ENCODE data around the gene ROBO1. TPM values are rescaled to one million over a fixed set of nuclear protein-coding genes. Genes with fewer than 3 reads are reported as not detected.

Gene ROBO1
- total and polyA plus RNA-seq, 2 of the 13 experiments (the other 11 are each of a cell fraction or from before 2014, with no cell fraction given), result 52.2 to 71.0 TPM

- TF ChIP-seq ZNF512B (CRISPR knock-in tag; IDR thresholded peaks at IDR 0.05; ENCODE audit: borderline replicate concordance) (no peak), CREBL2 (CRISPR knock-in tag; IDR thresholded peaks at IDR 0.05; ENCODE audit: borderline replicate concordance) (no peak), ZNF670 (CRISPR knock-in tag; IDR thresholded peaks at IDR 0.05; ENCODE audit: borderline replicate concordance) (no peak), ZEB1 (IDR thresholded peaks at IDR 0.05; ENCODE audit: insufficient replicate concordance, low read depth) (no peak), ASH2L (IDR thresholded peaks at IDR 0.05; ENCODE audit: insufficient read length, low read depth, low read length) (peak; percentile 74), KLF9 (CRISPR knock-in tag; IDR thresholded peaks at IDR 0.05; ENCODE audit: low read depth) (no peak), STAG1 (CRISPR knock-in tag; IDR thresholded peaks at IDR 0.05) (0 out of 2 replicates have a peak, but pooled peaks have one; percentile 10), ATAD3A (CRISPR knock-in tag; IDR thresholded peaks at IDR 0.05) (no peak), ZMYM2 (CRISPR knock-in tag; IDR thresholded peaks at IDR 0.05) (peak; percentile 56; the same call in 1 of the 2 replicates), ZFP36L2 (CRISPR knock-in tag; IDR thresholded peaks at IDR 0.05) (no peak), FOXP4 (CRISPR knock-in tag; IDR thresholded peaks at IDR 0.05) (peak; percentile 65), JDP2 (CRISPR knock-in tag; IDR thresholded peaks at IDR 0.05; ENCODE audit: borderline replicate concordance) (no peak), CBFB (CRISPR knock-in tag; IDR thresholded peaks at IDR 0.05) (no peak), PHB2 (IDR thresholded peaks at IDR 0.05; ENCODE audit: partially characterized antibody) (no peak), TP53 (CRISPR knock-in tag; conservative IDR thresholded peaks at IDR 0.05) (no peak), MIER2 (CRISPR knock-in tag; IDR thresholded peaks at IDR 0.05) (no peak), PBX2 (CRISPR knock-in tag; IDR thresholded peaks at IDR 0.05) (no peak)
Observed at GRCh38 chr3:78872195-78872594, 895.6 kb downstream of the ROBO1 start (continued).
